ENCODE data around the gene NAP1L5. TPM values are rescaled to one million over a fixed set of nuclear protein-coding genes. Genes with fewer than 3 reads are reported as not detected.

Gene NAP1L5
- total RNA-seq, 3 donors from 2014 or later (not counting 1 experiment from before 2014, with no cell fraction given), result 11.4 to 16.1 (median 12.7) TPM

DNA sequence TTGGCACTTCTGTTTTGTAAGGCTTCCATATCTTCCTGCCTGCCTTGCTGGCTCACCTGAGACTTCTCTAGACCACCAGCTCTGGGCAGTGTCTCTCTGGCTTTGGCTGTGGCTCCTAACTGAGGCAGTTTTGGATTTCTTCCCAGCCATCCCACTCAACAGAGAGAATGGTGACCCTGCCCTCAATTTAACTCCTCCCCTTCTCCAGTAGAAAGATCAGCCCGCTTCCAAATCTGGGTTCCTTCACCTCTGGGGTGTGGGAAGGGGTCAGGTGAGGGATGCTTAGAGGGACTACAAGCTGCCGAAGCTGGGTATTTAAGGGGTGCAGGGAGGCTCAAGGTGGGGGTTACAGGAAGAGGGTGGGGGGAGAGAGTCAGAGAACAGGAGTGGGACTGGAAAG is 23.7 kb downstream of the NAP1L5 start:
- H3K36me3 Mint-ChIP-seq, result peaks cover 25% of the 10 kb centered on the region
- Histone ChIP-seq H3K36me3 (ENCODE audit: control insufficient read depth, insufficient read depth, low read length) (peaks cover 42% of the 10 kb centered on the region), H3K4me3 (ENCODE audit: low read length) (no peak overlapping the region), H3K27me3 (ENCODE audit: control insufficient read depth, insufficient read depth, low read length) (no peaks in the 10 kb centered on the region), H3K4me1 (ENCODE audit: control insufficient read depth, insufficient read depth, low read length) (no peaks in the 10 kb centered on the region), H3K9me3 (ENCODE audit: control insufficient read depth, insufficient read depth, low read length) (no peaks in the 10 kb centered on the region), H3K27ac (ENCODE audit: low read length) (no peak overlapping the region)
- H3K9me3 Mint-ChIP-seq, result no peaks in the 10 kb centered on the region
- intact Hi-C loops (cut with micrococcal nuclease), result loop anchor here (2.0 kb wide), 1 partner anchor 351 kb away; no protein-coding TSS in a partner anchor
- H3K27ac Mint-ChIP-seq, result no peak overlapping the region
- DNase-seq (no peak), ATAC-seq (no peak)
- H3K4me1 Mint-ChIP-seq, result peaks cover 4 to 5% of the 10 kb centered on the region in 2 donors
- no peak overlapping the region for H3K4me3 Mint-ChIP-seq
- TF ChIP-seq, protein P1, sequence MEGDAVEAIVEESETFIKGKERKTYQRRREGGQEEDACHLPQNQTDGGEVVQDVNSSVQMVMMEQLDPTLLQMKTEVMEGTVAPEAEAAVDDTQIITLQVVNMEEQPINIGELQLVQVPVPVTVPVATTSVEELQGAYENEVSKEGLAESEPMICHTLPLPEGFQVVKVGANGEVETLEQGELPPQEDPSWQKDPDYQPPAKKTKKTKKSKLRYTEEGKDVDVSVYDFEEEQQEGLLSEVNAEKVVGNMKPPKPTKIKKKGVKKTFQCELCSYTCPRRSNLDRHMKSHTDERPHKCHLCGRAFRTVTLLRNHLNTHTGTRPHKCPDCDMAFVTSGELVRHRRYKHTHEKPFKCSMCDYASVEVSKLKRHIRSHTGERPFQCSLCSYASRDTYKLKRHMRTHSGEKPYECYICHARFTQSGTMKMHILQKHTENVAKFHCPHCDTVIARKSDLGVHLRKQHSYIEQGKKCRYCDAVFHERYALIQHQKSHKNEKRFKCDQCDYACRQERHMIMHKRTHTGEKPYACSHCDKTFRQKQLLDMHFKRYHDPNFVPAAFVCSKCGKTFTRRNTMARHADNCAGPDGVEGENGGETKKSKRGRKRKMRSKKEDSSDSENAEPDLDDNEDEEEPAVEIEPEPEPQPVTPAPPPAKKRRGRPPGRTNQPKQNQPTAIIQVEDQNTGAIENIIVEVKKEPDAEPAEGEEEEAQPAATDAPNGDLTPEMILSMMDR (IDR thresholded peaks at IDR 0.05), result no peak
- WGBS (ENCODE audit: insufficient coverage), result 95% methylated on average over 1 of the region's 2 CpGs
- no peaks in the 10 kb centered on the region for H3K27me3 Mint-ChIP-seq (ENCODE audit: low read depth in 2 of 2)

DNA sequence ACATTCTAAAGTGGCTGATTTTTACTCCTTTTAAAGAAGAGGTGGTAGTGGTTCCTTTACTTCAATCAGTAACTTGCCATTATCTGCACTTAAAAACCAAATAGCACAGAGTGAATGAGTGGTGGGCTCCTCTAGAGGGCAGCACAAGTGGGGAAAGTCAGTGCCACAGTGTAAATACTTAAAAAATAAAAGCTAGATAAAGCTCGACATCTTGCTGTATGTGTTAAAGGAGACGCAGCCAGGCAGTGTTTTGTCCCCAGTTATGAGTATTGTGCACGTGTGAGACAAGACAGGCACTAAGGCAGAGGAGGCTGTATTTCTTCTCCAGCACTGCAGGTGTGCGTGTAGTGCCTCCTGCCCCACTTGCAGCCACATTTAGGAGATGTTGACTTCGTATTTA is 24.6 kb downstream of the NAP1L5 start:
- Mint-ChIP-seq H3K4me1 (peaks cover 4 to 5% of the 10 kb centered on the region in 2 donors), H3K27ac (no peak overlapping the region), H3K9me3 (no peaks in the 10 kb centered on the region), H3K36me3 (peaks cover 16% of the 10 kb centered on the region), H3K4me3 (no peak overlapping the region), H3K27me3 (ENCODE audit: low read depth in 2 of 2) (no peaks in the 10 kb centered on the region)
- peak in 1 of 2 donors; percentile 55 for DNase-seq
- intact Hi-C loops (cut with micrococcal nuclease), result loop anchor here (2.0 kb wide), 1 partner anchor 352 kb away; no protein-coding TSS in a partner anchor
- Histone ChIP-seq H3K4me1 (ENCODE audit: control insufficient read depth, insufficient read depth, low read length) (no peaks in the 10 kb centered on the region), H3K36me3 (ENCODE audit: control insufficient read depth, insufficient read depth, low read length) (peaks cover 36% of the 10 kb centered on the region), H3K9me3 (ENCODE audit: control insufficient read depth, insufficient read depth, low read length) (no peaks in the 10 kb centered on the region), H3K27me3 (ENCODE audit: control insufficient read depth, insufficient read depth, low read length) (no peaks in the 10 kb centered on the region), H3K27ac (ENCODE audit: low read length) (no peak overlapping the region), H3K4me3 (ENCODE audit: low read length) (no peak overlapping the region)
- 76% methylated on average over 5 of the region's 5 CpGs for WGBS (ENCODE audit: insufficient coverage)
- TF ChIP-seq, protein P1 (IDR thresholded peaks at IDR 0.05), result peak; percentile 43
- peak; percentile 57 to 66 (median 59) for ATAC-seq

DNA sequence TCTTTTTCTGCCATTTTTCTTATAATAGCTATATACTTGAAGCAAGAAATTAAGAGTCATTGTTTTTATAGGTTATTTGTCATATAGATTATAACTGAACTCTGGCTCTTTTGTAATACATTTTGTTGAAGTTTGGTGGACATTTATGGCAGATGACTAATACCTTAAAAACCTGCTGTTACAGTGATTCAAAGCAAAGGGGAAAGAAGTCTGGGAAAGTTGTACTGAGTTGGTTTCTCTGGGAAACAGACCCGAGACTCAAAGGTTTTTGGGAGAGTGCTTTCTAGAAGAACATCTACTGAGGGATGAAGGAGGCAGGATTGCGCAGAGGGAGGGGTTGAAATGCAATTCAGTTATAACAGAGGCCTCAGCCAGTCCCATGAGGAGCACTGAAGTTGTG is 35.9 kb downstream of the NAP1L5 start:
- Mint-ChIP-seq H3K4me3 (no peak overlapping the region), H3K27ac (no peak overlapping the region), H3K27me3 (ENCODE audit: low read depth in 2 of 2) (no peaks in the 10 kb centered on the region), H3K4me1 (peaks cover 0 to 5% of the 10 kb centered on the region in 2 donors), H3K9me3 (no peaks in the 10 kb centered on the region), H3K36me3 (peaks cover 18% of the 10 kb centered on the region)
- H3K27ac ChIP-seq (ENCODE audit: low read length), result no peak overlapping the region
- H3K36me3 ChIP-seq (ENCODE audit: control insufficient read depth, insufficient read depth, low read length), result peaks cover 39% of the 10 kb centered on the region
- H3K9me3 ChIP-seq (ENCODE audit: control insufficient read depth, insufficient read depth, low read length), result no peaks in the 10 kb centered on the region
- intact Hi-C loops (cut with micrococcal nuclease), result no loop called here
- WGBS (ENCODE audit: insufficient coverage), result 96% methylated on average over 2 of the region's 2 CpGs
- H3K4me3 ChIP-seq (ENCODE audit: low read length), result no peak overlapping the region
- H3K4me1 ChIP-seq (ENCODE audit: control insufficient read depth, insufficient read depth, low read length), result no peaks in the 10 kb centered on the region
- TF ChIP-seq, protein P1 (IDR thresholded peaks at IDR 0.05), result no peak
- DNase-seq (no peak), ATAC-seq (no peak)
- no peaks in the 10 kb centered on the region for H3K27me3 ChIP-seq (ENCODE audit: control insufficient read depth, insufficient read depth, low read length)

Measured in natural killer cell (primary cell).